ENCODE measurements around the gene TLE5.
"Not testable (repeated sequence)": the region's sequence is repeated elsewhere in the genome, so short reads cannot be mapped to it uniquely, and the experiment has no call there.

The TLE5 gene

DNA sequence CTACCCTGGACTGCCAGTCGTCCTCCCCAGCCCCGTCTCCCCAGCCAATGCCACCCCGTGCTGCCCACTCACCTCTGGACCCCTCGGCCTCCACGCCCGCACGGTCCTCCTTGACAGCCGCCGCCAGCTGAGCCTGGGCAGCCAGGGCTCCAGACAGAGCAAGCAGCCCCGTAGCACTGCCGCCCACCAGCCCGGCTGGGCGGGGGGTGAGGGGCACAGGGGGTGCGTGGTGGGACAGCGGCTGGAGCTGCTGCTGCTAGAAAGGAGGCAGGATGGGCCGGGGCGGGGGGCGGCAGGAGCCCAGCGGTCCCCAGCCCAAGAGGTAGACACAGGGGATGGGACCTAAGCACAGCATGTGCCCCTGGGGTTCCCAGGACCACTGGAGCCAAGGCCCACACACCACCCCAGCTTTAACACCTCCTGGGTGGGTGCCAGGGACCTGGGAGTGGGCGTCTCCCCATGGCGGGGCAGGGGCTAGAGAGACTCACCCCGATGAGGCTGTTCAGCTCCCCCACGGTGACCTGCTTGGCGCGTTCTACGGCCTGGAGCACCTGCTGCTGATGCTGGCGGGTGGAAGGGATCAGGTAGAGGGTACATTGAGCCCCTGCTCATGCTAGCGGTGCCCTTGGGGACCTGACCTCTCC, 43.0 kb downstream of the TLE5 start:
- no peak for DNase-seq

DNA sequence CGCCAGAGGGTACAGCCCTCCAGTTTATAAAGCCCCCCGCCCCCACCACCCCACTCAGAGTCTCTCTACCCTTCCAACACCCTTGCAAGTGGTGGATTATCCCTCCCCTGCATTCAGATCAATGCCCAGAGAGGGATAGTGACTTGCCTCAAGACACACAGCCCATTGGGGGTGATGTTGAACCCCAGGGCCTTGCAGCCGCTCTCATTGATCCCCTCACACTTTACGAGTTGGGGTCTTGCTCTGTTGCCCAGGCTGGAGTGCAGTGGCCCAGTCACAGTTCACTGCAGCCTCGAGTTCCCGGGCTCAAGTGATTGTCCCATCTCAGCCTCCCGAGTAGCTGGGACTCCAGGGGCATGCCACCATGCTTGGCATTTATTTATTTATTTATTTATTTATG, 44.4 kb downstream of the TLE5 start:
- no peak for DNase-seq

DNA sequence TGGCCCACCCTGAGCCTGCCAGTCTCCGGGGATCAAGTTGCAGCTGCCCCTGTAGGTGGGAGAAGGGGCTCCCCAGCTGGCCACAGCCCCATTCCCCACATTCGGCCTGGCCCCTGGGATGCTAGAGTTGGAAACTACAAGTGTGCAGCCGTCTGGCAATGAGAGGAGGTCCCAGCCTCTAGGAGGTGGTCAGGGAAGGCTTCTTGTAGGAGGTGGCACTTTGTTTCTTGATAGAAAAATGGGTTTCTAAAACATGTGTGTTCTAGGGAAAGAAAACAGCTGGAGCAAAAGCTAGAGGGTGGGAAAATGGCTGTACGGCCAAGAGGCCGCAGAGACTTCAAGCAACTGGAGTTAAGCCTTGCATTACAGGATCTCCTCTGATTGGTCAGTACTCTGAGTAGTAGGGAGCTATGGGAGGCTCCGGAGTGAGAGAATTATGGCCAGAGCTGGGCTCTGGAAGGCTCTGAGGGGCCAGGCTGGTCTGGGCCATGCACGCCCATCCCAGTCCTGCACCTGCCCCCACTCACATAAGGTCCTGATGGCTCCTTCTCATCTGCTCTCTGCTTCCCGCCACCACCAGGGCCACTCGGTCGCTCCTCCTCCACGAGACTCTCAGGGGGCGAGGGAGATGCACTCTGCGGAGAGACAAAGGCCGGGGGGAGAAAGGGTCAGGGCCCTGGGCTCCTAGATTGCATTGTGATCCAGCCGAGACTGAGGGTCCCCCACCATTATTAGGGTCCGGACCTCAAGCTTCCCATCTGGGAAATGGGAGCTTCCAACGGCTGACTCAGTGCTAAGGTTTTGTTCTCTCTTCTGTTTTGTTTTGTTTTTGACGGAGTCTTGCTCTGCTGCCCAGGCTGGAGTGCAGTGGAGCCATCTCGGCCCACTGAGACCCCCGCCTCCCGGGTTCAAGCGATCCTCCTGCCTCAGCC, 46.9 kb downstream of the TLE5 start:
- DNase-seq: no peak

DNA sequence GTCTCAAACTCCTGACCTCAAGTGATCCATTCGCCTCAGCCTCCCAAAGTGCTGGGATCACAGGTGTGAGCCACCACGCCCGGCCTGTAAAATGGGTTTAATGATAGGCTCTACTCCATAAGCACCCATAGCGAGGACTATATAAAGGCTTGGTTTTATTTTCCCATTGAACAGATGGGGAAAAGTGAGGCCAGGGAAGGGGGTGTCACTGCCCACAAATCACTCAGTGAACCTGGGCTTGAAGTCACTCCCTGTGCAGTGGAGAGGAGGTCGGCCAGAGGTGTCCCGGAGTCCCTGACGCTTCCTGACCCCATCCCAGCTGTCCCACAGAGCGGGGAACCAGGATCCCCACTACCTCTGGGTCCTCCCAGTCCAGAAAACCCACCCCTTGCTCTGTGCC, 48.2 kb downstream of the TLE5 start:
- DNase-seq: no peak

DNA sequence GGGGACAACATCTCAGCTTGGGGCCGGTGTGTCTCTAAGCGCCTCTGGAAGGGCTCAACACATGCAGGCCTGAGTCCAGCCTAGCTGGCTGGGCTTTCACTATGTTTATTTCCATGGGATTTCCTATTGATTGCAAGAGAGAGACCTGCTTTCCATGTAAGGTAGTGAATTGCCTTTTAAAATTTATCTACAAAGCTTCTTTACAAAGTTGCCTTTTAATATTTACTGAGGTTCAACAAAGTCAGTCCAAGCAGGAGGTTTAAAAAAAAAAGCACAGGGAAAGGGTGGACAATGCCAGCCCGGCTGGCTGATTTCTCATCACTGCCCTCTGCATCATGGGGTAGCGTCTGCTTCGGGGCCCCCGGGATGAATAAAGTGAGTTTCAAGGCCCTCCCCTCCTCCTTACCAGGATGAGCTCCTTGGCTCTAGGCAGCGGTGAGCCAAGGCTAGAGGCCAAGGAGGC, 49.0 kb downstream of the TLE5 start:
- DNase-seq: no peak

DNA sequence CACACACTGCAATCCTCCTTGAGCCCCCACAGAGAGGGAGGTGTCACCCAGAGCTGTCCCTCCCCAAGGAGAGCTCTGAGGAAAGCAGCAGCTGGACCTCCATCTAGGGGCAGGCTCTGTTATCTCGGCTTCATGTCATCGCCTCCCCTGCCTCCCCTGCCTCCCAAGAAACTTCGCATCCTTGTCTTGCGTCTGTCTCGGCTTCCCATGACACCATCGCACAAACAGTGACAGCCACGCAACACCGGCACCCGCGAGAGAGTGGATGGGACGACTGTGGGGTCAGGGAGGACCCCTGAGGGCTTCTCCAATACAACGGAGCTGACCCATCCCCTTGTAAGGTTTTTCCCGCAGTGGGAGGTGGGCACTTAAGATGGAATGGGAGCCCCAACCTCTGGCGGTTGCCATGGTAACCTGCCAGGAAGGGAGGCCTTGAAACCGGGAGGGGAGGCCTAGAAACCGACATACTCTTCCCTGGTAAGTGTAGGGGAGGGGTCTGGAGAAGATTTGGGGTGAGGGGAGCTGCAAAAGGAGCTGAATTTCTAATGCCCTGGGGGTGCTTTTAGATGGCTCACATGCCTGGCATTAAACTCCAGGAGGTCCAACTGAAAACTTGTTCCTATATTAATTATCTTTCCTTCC, 49.6 kb downstream of the TLE5 start:
- DNase-seq: no peak

DNA sequence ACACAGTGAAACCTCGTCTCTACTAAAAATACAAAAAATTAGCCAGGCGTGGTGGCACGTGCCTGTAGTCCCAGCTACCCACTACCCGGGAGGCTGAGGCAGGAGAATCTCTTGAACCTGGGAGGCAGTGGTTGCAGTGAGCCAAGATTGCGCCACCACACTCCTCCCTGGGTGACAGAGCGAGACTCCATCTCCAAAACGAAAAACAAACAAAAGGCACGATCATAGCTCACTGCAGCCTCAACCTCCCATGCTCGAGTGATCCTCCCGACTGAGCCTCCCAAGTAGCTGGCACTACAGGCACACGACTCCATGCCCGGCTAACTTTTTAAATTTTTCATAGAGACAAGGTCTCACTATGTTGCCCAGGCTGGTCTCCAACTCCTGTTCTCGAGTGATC, 50.2 kb downstream of the TLE5 start:
- not testable (repeated sequence) for DNase-seq

DNA sequence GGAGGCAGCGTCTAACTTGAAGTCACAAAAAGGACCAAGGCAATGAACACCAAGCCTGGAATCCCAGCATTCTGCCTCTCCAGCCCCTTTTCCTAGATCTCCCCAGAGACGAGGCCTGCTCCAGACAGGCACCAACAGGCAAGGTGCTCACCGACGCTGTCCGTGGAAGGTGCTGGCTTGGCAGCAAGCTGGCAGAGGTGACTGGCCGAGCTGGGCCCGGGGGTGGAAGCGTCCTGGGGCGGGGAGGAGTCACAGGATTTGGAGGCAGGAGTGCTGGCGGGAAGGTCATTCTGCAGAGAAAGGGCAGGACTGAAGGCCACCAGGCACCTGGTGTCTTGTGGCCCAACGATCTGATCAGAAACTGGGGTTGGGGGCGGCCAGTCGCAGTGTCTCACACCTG, 51.4 kb downstream of the TLE5 start:
- DNase-seq: no peak

DNA sequence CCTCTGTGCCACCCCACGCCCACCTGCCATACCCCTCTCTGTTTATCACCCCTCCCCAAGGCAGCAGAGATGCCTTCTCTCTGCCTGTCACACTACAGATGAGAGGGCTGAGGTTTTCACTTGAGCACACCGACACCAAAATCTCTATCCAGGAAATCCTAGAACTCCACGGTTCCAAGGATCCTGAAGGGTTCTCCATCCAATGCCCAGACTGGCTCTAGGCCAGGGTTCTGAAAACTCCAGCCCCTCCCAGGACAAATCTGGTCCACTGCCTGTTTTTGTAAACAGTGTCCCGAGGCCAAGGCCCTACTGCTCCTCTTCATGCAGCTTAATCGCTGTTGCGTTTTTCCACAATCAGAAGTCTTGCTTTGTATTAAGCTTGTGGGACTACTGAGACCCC, 53.3 kb downstream of the TLE5 start:
- no peak for DNase-seq

DNA sequence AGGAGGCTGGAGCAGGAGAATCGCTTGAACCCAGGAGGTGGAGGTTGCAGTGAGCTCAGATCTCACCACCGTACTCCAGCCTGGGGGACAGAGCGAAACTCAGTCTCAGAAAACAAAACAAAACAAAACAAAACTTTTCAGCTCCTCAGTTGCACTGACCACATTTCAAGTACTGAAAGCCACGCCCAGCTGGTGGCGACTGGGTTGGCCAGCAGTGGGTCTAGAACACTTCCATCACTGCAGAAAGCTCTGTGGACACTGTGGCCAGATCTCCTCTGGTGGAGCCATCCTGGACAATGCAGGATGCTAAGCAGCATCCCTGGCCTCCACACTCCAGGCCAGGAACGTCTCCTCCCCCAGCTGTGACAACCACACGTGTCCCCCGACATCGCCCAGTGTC, 54.3 kb downstream of the TLE5 start:
- no peak for DNase-seq

DNA sequence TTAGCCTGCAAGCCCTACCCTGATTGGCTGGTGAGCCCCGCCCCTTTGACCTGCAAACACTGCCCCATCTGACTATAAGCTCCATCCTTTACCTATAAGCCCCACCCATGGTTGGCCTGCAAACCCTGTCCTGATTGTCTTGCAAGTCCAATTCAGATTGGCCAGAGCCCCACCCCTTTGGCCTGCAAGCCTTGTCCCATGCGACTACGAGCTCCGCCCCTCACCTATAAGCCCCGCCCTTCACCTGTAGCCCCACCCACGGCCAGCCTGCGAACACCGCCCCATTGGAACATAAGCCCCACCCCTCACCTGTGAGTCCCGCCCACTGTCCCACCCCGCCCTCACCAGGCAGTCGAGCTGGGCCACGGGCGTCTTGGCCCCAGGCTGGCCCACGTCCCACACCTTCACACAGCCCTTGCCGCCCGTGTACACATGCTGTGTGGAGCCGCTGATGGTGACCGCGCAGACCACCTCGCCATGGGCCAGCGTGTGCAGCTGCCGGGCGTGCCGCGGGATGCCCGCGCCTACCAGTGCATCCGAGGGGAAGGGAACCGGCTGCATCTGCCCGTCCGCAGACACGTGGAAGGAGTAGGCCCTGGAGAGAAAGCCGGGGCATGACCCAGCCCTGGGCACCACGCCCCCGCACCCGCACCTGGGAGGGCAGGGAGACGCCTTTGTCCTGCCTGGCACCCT, 56.1 kb downstream of the TLE5 start:
- no peak for DNase-seq

DNA sequence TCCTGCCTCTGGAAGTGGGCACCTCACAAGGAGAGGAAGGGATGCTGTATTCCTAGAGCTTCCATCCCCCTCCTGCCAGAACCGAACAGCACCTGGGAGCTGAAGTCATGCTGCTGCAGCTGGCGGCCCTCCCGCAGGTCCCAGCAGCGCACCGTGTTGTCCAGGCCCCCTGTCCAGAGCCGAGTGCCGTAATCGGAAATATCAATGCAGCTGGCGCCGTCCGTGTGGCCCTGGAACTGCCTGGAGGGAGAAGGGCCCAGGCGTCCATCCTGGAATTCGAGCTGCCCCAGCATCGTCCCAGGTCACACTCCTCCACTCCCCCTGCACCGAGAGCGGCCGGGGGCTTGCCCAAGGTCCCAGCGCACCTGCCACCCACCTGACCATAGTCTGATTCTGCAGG, 57.0 kb downstream of the TLE5 start:
- no peak for DNase-seq

DNA sequence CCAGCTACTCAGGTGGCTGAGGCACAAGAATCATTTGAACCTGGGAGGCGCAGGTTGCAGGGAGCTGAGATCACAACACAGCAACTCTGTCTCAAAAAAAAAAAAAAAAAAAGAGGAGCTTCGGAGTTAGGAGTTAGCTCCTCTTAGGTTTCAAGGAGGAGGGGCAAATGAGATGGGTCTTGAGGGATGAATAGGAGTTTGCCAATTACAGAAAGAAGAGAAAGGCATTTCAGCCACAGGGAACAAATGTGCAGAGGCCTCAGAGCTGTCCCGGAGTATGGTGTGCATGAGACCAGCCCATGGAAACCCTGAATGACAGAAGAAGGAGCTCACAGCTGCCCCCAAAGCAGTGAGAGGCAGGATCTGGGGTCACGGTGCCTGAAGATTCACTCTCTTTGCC, 57.8 kb downstream of the TLE5 start:
- DNase-seq: no peak

DNA sequence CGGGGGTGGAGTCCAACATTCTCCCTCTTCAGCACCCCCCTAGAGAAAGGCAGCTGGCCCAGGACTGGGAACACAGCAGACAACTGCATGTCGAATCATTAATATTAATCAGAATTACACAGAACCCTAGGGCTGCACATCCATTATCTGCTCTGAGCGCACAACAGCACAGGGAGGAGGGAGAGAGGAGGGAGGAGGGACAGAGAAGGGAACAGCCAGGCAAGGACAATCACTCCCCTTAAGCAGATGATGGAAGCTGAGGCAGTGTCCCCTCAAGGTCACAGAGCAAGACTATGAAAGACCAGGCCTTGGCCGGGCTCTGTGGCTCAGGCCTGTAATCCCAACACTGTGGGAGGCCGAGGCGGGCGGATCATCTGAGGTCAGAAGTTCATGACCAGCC, 59.2 kb downstream of the TLE5 start:
- DNase-seq: no peak

Data from OCI-M1 (cell line).